Uterus (tissue), 4 donors: ENCODE measurements around the gene TIFAB. TPM values are rescaled to one million over a fixed set of nuclear protein-coding genes. Genes with fewer than 3 reads are reported as not detected.

Experiments used
- DNase-seq, 2 donors: peaks; one replicate each; pipeline ENCODE4 v3.0.0-alpha.2; 2019 to 2020
- H3K27ac ChIP-seq, 2 donors: fragments of 200-600 bp; sonication (generic); 1 replicate in 1 of 2; 2 replicates in 1 of 2; pipeline ENCODE4 v1.5.1; 2016 to 2018
- H3K27me3 ChIP-seq, 2 donors: fragments of 200-600 bp; sonication (generic); one replicate each; pipeline ENCODE4 v1.5.1; 2018 to 2019; ENCODE audit warnings: control low read depth in 1 of 2
- H3K36me3 ChIP-seq, 2 donors: fragments of 200-600 bp; sonication (generic); one replicate each; pipeline ENCODE4 v1.5.1; 2019; ENCODE audit warnings: control low read depth in 1 of 2
- H3K4me1 ChIP-seq, 2 donors: fragments of 200-600 bp; sonication (generic); one replicate each; pipeline ENCODE4 v1.5.1; 2018 to 2019; ENCODE audit warnings: control low read depth in 1 of 2
- H3K4me3 ChIP-seq, 2 donors: fragments of 200-600 bp; sonication (generic); 1 replicate in 1 of 2; 2 replicates in 1 of 2; pipeline ENCODE4 v1.5.1; 2018 to 2019; ENCODE audit warnings: mild to moderate bottlenecking in 1 of 2
- H3K9me3 ChIP-seq, 2 donors: fragments of 200-600 bp; sonication (generic); one replicate each; pipeline ENCODE4 v1.5.1; 2019; ENCODE audit warnings: control low read depth in 1 of 2
- CTCF ChIP-seq, 4 experiments: fragments of 200-600 bp in 2 of 4; fragments of 450-650 bp in 2 of 4; sonication (generic) in 2 of 4; IDR thresholded peaks; one replicate each; pipeline ENCODE4 v1.5.1; 2016 to 2019; ENCODE audit warnings: antibody characterized with exemption in 4 of 4, mild to moderate bottlenecking in 2 of 4, moderate library complexity in 1 of 4
- POLR2A ChIP-seq, 2 donors: fragments of 450-650 bp; IDR thresholded peaks; one replicate each; pipeline ENCODE4 v1.6.1; 2016; ENCODE audit warnings: antibody characterized with exemption in 2 of 2, mild to moderate bottlenecking in 1 of 2, moderate library complexity in 1 of 2
- intact Hi-C: fragments of 100-400 bp; cut with DNase I; formaldehyde crosslinking; loops from one replicate; pipeline ENCODE4 v1.15.1; 2023; ENCODE audit warnings: low total_unique reads
- total RNA-seq, 4 donors: library from RNA; depleted of rRNA in 3 of 4; stranded (reverse); fragments of >200 nt in 3 of 4; gene quantifications; one replicate each; pipeline versions ENCODE4 v1.1.0 to v1.2.4, GENCODE V29; 2014 to 2023
- donor health status: DM: yes; HTN: yes; CAD: no.

The TIFAB gene
- total RNA-seq, 4 donors from 2014 or later = 0.28 TPM; not detected in 3

GRCh38 chr5:135438636-135439221 is 13.4 kb downstream of the TIFAB start:
- intact Hi-C loops = no loop called here
- no peaks in the 10 kb centered on the region for H3K27me3 ChIP-seq
- H3K27ac ChIP-seq = no peak overlapping the region
- H3K4me3 ChIP-seq = no peak overlapping the region
- TF ChIP-seq POLR2A (IDR thresholded peaks at IDR 0.05) (no peak), CTCF (IDR thresholded peaks at IDR 0.05) (no peak)
- no peak for DNase-seq
- no peaks in the 10 kb centered on the region for H3K4me1 ChIP-seq
- no peaks in the 10 kb centered on the region for H3K9me3 ChIP-seq
- no peaks in the 10 kb centered on the region for H3K36me3 ChIP-seq

DNA sequence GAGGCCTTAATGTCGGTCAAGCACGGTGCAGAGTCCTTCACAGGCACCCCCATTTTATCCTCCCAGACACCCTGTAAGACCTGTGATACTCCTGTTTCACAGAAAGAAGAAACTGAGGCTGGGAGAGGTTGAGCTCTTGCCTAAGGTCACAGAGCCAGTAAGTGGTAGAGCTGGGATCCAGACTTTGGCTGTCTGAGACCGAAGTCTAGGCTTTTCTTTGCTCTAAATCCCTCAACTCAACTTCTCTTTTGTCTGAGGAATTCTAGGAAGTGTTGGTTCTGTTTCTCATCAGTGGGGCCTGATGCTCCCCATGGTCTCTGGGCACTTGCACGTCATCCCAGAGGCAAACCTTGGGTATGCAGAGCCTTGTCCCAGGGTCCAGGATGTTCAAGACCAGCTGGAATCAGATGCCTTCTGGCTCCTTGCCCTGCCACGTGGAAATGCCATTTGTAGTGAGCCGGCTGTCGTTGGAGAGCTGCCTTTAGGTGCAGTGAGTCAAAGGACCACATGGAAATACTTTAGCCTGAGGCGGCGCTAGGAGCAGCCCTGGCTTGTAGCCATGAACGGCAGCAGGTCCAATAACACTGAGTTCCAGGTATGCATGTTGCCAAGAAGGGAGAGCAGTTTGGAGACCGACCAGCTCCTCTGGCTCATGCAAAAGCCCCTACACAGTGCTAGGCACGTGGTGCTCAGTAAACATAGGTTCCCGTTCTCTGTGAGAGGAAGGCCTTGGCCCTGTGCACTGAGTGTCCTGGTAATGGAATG is 14.2 kb downstream of the TIFAB start:
- no peak overlapping the region for H3K27ac ChIP-seq
- DNase-seq = peak in 1 of 2 donors; percentile 40
- TF ChIP-seq POLR2A (IDR thresholded peaks at IDR 0.05) (no peak), CTCF (IDR thresholded peaks at IDR 0.05) (no peak)

GRCh38 chr5:135437422-135437795 is 14.7 kb downstream of the TIFAB start:
- no peaks in the 10 kb centered on the region for H3K27me3 ChIP-seq
- TF ChIP-seq CTCF (IDR thresholded peaks at IDR 0.05) (no peak), POLR2A (IDR thresholded peaks at IDR 0.05) (no peak)
- no peaks in the 10 kb centered on the region for H3K9me3 ChIP-seq
- H3K4me3 ChIP-seq = no peak overlapping the region
- no peaks in the 10 kb centered on the region for H3K4me1 ChIP-seq
- no peaks in the 10 kb centered on the region for H3K36me3 ChIP-seq
- intact Hi-C loops = no loop called here
- no peak overlapping the region for H3K27ac ChIP-seq
- DNase-seq = no peak

More for the DNA sequence above, 14.2 kb downstream of the TIFAB start:
- H3K9me3 ChIP-seq = no peaks in the 10 kb centered on the region
- intact Hi-C loops = no loop called here
- no peaks in the 10 kb centered on the region for H3K36me3 ChIP-seq
- no peak overlapping the region for H3K4me3 ChIP-seq
- no peaks in the 10 kb centered on the region for H3K27me3 ChIP-seq
- H3K4me1 ChIP-seq = no peaks in the 10 kb centered on the region

- Histone ChIP-seq H3K27me3 (no peaks in the 10 kb centered on the region), H3K4me3 (no peak overlapping the region), H3K36me3 (no peaks in the 10 kb centered on the region), H3K9me3 (no peaks in the 10 kb centered on the region), H3K4me1 (no peaks in the 10 kb centered on the region), H3K27ac (no peak overlapping the region)
- no peak for DNase-seq
- TF ChIP-seq CTCF (IDR thresholded peaks at IDR 0.05) (no peak), POLR2A (IDR thresholded peaks at IDR 0.05) (no peak)
- intact Hi-C loops = no loop called here
Observed at GRCh38 chr5:135436951-135437418, 15.2 kb downstream of the TIFAB start.
